ENCODE measurements around the gene GRIP2. TPM values are rescaled to one million over a fixed set of nuclear protein-coding genes. Genes with fewer than 3 reads are reported as not detected.

Gene GRIP2
- total and polyA plus RNA-seq, 2 donors (not counting 1 experiment from before 2014, with no cell fraction given): under 0.01 to 0.87 TPM

DNA sequence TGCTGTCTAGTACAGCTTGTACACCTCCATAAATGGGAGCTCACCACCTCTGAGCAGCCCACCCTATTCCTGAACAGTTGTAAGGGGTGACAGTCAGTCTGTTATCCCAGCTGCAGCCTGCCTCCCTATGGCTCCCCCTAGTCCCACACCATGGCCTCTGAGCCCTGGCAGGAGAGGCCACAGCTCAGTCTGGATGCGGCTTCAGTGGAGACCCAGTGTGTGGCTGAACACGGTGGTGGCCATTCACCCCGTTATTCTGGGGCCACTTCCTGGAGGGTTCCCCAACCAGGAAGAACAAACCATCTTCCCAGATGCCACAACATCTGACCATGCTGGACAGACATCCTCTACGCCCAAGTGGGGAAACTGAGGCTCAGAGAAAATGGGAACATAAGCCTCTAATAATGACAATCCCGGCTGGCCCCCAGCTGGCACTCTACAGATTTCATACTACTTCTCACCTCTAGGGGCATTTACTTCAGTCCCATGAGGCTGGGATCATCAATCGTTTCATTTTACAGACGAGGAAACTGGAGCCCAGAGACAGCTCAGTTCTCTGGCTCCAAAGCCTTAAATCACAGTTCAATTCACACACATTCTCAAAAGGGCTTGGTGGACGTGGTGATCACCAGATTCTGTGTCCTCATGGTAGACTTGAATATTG is 9.2 kb upstream of the GRIP2 start:
- TF ChIP-seq, protein P1, sequence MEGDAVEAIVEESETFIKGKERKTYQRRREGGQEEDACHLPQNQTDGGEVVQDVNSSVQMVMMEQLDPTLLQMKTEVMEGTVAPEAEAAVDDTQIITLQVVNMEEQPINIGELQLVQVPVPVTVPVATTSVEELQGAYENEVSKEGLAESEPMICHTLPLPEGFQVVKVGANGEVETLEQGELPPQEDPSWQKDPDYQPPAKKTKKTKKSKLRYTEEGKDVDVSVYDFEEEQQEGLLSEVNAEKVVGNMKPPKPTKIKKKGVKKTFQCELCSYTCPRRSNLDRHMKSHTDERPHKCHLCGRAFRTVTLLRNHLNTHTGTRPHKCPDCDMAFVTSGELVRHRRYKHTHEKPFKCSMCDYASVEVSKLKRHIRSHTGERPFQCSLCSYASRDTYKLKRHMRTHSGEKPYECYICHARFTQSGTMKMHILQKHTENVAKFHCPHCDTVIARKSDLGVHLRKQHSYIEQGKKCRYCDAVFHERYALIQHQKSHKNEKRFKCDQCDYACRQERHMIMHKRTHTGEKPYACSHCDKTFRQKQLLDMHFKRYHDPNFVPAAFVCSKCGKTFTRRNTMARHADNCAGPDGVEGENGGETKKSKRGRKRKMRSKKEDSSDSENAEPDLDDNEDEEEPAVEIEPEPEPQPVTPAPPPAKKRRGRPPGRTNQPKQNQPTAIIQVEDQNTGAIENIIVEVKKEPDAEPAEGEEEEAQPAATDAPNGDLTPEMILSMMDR (conservative IDR thresholded peaks at IDR 0.05 in 1 of 2, IDR thresholded peaks at IDR 0.05 in 1 of 2; ENCODE audit: low read depth in 1 of 2, low read length in 2 of 2): peak; percentile 11 to 16
- no peak for TF ChIP-seq EZH2 (IDR thresholded peaks at IDR 0.05; ENCODE audit: low read length, missing control alignments)
- peak in 1 of 2 donors; percentile 14 for DNase-seq (ENCODE audit: low read depth in 2 of 2)
- H3K9me3 ChIP-seq (ENCODE audit: control insufficient read depth, insufficient read depth, low read depth, low read length): no peaks in the 10 kb centered on the region
- H4K20me1 ChIP-seq (ENCODE audit: control insufficient read depth, extremely low read depth, insufficient read depth, low read length): no peaks in the 10 kb centered on the region
- no peak overlapping the region for H3K4me3 ChIP-seq (replicated peaks in 1 of 4; ENCODE audit: control extremely low read depth in 1 of 4, insufficient read depth in 1 of 4, low read depth in 3 of 4, low read length in 4 of 4)
- H3K27ac ChIP-seq (ENCODE audit: insufficient read depth, low read length): no peak overlapping the region
- no peak overlapping the region for H3K4me2 ChIP-seq (ENCODE audit: extremely low read depth, insufficient read depth, low read length)
- no peak overlapping the region for H3K9ac ChIP-seq (ENCODE audit: insufficient read depth, low read length)
- no peaks in the 10 kb centered on the region for H3K36me3 ChIP-seq (ENCODE audit: control insufficient read depth, insufficient read depth, low read length)
- H3K4me1 ChIP-seq (ENCODE audit: control insufficient read depth, extremely low read depth, insufficient read depth, low read length): no peaks in the 10 kb centered on the region
- peaks cover 2% of the 10 kb centered on the region for H3K27me3 ChIP-seq (ENCODE audit: control insufficient read depth, insufficient read depth, low read length)
- no peak overlapping the region for H2AFZ ChIP-seq (ENCODE audit: low read length)
- H3K79me2 ChIP-seq (ENCODE audit: control insufficient read depth, insufficient read depth, low read length): no peaks in the 10 kb centered on the region

DNA sequence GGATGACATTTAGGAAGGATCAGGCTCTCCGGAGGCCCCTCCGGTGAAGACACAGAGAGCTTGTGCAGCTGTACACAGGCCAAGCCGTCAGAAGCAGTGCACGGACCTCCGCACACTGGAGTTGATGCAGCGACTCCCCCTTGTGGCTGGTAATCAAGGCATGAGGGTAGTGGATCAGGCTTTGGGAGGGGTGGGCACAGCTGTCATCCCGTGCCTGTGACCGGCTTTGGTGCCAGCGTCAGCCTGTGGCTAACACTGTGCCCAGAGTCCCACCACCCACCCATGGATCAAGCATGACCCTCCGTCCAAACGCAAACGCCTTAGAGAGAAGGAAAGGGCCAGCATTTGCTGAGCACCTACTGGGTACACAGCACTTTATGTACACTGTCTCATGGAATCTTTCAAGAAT is 8.2 kb upstream of the GRIP2 start:
- no peaks in the 10 kb centered on the region for H3K79me2 ChIP-seq (ENCODE audit: control insufficient read depth, insufficient read depth, low read length)
- DNase-seq (ENCODE audit: low read depth in 2 of 2): peak; percentile 45 to 60
- H2AFZ ChIP-seq (ENCODE audit: low read length): no peak overlapping the region
- no peaks in the 10 kb centered on the region for H3K4me1 ChIP-seq (ENCODE audit: control insufficient read depth, extremely low read depth, insufficient read depth, low read length)
- no peak overlapping the region for H3K9ac ChIP-seq (ENCODE audit: insufficient read depth, low read length)
- no peak overlapping the region for H3K4me2 ChIP-seq (ENCODE audit: extremely low read depth, insufficient read depth, low read length)
- no peak overlapping the region for H3K4me3 ChIP-seq (replicated peaks in 1 of 4; ENCODE audit: control extremely low read depth in 1 of 4, insufficient read depth in 1 of 4, low read depth in 3 of 4, low read length in 4 of 4)
- peaks cover 2% of the 10 kb centered on the region for H3K27me3 ChIP-seq (ENCODE audit: control insufficient read depth, insufficient read depth, low read length)
- no peaks in the 10 kb centered on the region for H4K20me1 ChIP-seq (ENCODE audit: control insufficient read depth, extremely low read depth, insufficient read depth, low read length)
- no peaks in the 10 kb centered on the region for H3K36me3 ChIP-seq (ENCODE audit: control insufficient read depth, insufficient read depth, low read length)
- no peaks in the 10 kb centered on the region for H3K9me3 ChIP-seq (ENCODE audit: control insufficient read depth, insufficient read depth, low read depth, low read length)
- TF ChIP-seq, protein P1 (conservative IDR thresholded peaks at IDR 0.05 in 1 of 2, IDR thresholded peaks at IDR 0.05 in 1 of 2; ENCODE audit: low read depth in 1 of 2, low read length in 2 of 2): peak; percentile 62 to 76
- TF ChIP-seq EZH2 (IDR thresholded peaks at IDR 0.05; ENCODE audit: low read length, missing control alignments): no peak
- no peak overlapping the region for H3K27ac ChIP-seq (ENCODE audit: insufficient read depth, low read length)

DNA sequence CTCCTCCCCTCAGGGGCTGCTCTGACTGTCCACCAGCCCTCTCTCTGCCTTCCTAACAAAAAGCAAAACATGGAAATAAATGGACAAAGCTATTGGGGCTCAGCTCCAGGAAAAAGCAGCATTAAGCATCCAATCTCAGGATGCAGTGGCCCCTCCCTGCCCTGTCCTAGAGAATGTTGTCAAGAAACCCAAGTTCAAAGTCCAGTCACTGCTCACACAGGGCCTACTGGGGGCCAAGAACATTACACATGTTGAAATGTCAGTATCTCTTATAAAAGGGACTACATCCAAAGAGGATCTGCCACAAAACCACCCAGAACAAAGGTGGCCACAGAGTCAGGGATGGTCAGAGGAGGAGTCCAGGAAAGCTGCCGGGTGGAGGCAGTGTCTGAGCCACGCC is 7.6 kb upstream of the GRIP2 start:
- no peak for TF ChIP-seq EZH2 (IDR thresholded peaks at IDR 0.05; ENCODE audit: low read length, missing control alignments)
- TF ChIP-seq, protein P1 (conservative IDR thresholded peaks at IDR 0.05 in 1 of 2, IDR thresholded peaks at IDR 0.05 in 1 of 2; ENCODE audit: low read depth in 1 of 2, low read length in 2 of 2): no peak
- Histone ChIP-seq H2AFZ (ENCODE audit: low read length) (no peak overlapping the region), H3K36me3 (ENCODE audit: control insufficient read depth, insufficient read depth, low read length) (no peaks in the 10 kb centered on the region), H3K9me3 (ENCODE audit: control insufficient read depth, insufficient read depth, low read depth, low read length) (no peaks in the 10 kb centered on the region), H4K20me1 (ENCODE audit: control insufficient read depth, extremely low read depth, insufficient read depth, low read length) (no peaks in the 10 kb centered on the region), H3K9ac (ENCODE audit: insufficient read depth, low read length) (no peak overlapping the region), H3K27ac (ENCODE audit: insufficient read depth, low read length) (no peak overlapping the region), H3K79me2 (ENCODE audit: control insufficient read depth, insufficient read depth, low read length) (no peaks in the 10 kb centered on the region), H3K4me1 (ENCODE audit: control insufficient read depth, extremely low read depth, insufficient read depth, low read length) (no peaks in the 10 kb centered on the region), H3K4me2 (ENCODE audit: extremely low read depth, insufficient read depth, low read length) (no peak overlapping the region), H3K4me3 (replicated peaks in 1 of 4; ENCODE audit: control extremely low read depth in 1 of 4, insufficient read depth in 1 of 4, low read depth in 3 of 4, low read length in 4 of 4) (no peak overlapping the region), H3K27me3 (ENCODE audit: control insufficient read depth, insufficient read depth, low read length) (peaks cover 2% of the 10 kb centered on the region)
- no peak for DNase-seq (ENCODE audit: low read depth in 2 of 2)
